Measurements from ENCODE around the gene WDR88. TPM values are rescaled to one million over a fixed set of nuclear protein-coding genes. Genes with fewer than 3 reads are reported as not detected.

Gene WDR88
- total and polyA plus RNA-seq, 2 of the 4 experiments (the other 2 are of a cell fraction): not detected

DNA sequence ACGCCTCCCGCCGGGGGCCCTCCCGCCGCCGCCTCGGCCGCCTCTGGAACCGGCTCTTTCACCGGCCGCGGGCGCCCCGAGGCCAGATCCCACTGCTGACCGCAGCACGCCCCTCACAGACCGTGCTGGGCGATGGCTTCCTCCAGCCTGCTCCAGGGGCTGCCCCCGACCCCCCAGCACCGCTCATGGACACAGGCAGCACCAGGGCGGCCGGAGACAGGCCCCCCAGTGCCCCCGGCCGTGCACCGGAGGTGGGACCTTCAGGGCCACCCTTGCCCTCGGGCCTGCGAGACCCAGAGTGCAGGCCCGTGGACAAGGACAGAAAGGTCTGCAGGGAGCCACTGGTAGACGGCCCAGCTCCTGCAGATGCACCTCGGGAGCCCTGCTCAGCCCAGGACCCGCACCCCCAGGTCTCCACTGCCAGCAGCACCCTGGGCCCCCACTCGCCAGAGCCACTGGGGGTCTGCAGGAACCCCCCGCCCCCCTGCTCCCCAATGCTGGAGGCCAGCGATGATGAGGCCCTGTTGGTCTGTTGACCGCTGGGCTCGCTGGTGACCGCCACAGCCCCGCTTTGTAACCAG, 75.2 kb downstream of the WDR88 start:
- Histone ChIP-seq H3K4me2 (ENCODE audit: low read depth, low read length) (no peak overlapping the region), H2AK9ac (replicated peaks; ENCODE audit: low read depth, low read length, poor library complexity) (no peak overlapping the region), H3K18ac (ENCODE audit: low read depth, low read length) (no peak overlapping the region), H3K14ac (replicated peaks; ENCODE audit: low read depth, low read length) (no peak overlapping the region), H4K8ac (ENCODE audit: low read depth in 2 of 2, low read length in 2 of 2) (no peak overlapping the region), H3K79me1 (ENCODE audit: low read depth in 1 of 2, low read length in 2 of 2) (peaks cover 0 to 5% of the 10 kb centered on the region in 2 experiments; a peak in 1 of 4 replicates), H3K36me3 (ENCODE audit: control insufficient read depth, insufficient read depth, low read length) (peaks cover 17% of the 10 kb centered on the region), H3K4ac (ENCODE audit: low read depth, low read length) (no peak overlapping the region), H3K4me1 (ENCODE audit: control insufficient read depth, insufficient read depth, low read length) (no peaks in the 10 kb centered on the region), H3K4me3 (ENCODE audit: insufficient read depth, low read depth, low read length) (no peak overlapping the region), H3K9ac (ENCODE audit: low read depth, low read length) (no peak overlapping the region), H2BK120ac (ENCODE audit: low read depth, low read length) (no peak overlapping the region), H4K91ac (ENCODE audit: insufficient read depth, low read depth, low read length) (no peak overlapping the region), H3K27ac (ENCODE audit: insufficient read depth, low read length) (no peak overlapping the region), H3K56ac (ENCODE audit: extremely low read depth, insufficient read depth, low read length) (no peak overlapping the region), H2BK5ac (ENCODE audit: low read depth, low read length, poor library complexity, severe bottlenecking) (no peak overlapping the region), H2BK15ac (ENCODE audit: low read depth, low read length) (no peak overlapping the region), H2AFZ (replicated peaks; ENCODE audit: low read length, poor library complexity) (no peak overlapping the region), H4K20me1 (ENCODE audit: insufficient read depth, low read length) (no peaks in the 10 kb centered on the region), H2AK5ac (ENCODE audit: low read depth, low read length) (no peak overlapping the region), H3K9me1 (ENCODE audit: insufficient read depth, low read length) (peaks cover 5% of the 10 kb centered on the region; the same call in 1 of the 2 replicates), H3K9me3 (ENCODE audit: control insufficient read depth, insufficient read depth, low read length) (no peaks in the 10 kb centered on the region), H3K23ac (ENCODE audit: low read depth, low read length) (no peak overlapping the region), H4K5ac (ENCODE audit: low read depth, low read length) (no peak overlapping the region), H3K27me3 (ENCODE audit: control insufficient read depth, insufficient read depth, low read length) (no peaks in the 10 kb centered on the region), H2BK20ac (ENCODE audit: low read depth, low read length) (no peak overlapping the region)
- DNase-seq: no peak
- TF ChIP-seq RFX5 (IDR thresholded peaks at IDR 0.05; ENCODE audit: low read depth, low read length): no peak
- no peak for TF ChIP-seq MXI1 (IDR thresholded peaks at IDR 0.05; ENCODE audit: borderline replicate concordance, low read depth, low read length)
- TF ChIP-seq FOS (IDR thresholded peaks at IDR 0.05; ENCODE audit: low read depth, low read length): no peak
- no peak for TF ChIP-seq MAFK (IDR thresholded peaks at IDR 0.05; ENCODE audit: low read depth, low read length)
- no peak for TF ChIP-seq CHD1 (IDR thresholded peaks at IDR 0.05; ENCODE audit: low read depth, low read length)
- TF ChIP-seq, protein P1, sequence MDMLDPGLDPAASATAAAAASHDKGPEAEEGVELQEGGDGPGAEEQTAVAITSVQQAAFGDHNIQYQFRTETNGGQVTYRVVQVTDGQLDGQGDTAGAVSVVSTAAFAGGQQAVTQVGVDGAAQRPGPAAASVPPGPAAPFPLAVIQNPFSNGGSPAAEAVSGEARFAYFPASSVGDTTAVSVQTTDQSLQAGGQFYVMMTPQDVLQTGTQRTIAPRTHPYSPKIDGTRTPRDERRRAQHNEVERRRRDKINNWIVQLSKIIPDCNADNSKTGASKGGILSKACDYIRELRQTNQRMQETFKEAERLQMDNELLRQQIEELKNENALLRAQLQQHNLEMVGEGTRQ (IDR thresholded peaks at IDR 0.05; ENCODE audit: low read depth, low read length): no peak
- no peak for TF ChIP-seq SMC3 (IDR thresholded peaks at IDR 0.05; ENCODE audit: low read depth, low read length)
- TF ChIP-seq, protein P2, sequence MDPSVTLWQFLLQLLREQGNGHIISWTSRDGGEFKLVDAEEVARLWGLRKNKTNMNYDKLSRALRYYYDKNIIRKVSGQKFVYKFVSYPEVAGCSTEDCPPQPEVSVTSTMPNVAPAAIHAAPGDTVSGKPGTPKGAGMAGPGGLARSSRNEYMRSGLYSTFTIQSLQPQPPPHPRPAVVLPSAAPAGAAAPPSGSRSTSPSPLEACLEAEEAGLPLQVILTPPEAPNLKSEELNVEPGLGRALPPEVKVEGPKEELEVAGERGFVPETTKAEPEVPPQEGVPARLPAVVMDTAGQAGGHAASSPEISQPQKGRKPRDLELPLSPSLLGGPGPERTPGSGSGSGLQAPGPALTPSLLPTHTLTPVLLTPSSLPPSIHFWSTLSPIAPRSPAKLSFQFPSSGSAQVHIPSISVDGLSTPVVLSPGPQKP (IDR thresholded peaks at IDR 0.05; ENCODE audit: borderline replicate concordance, low read depth, low read length): no peak
- TF ChIP-seq NFE2L2 (IDR thresholded peaks at IDR 0.05; ENCODE audit: low read depth, low read length): no peak
- TF ChIP-seq, protein P3, sequence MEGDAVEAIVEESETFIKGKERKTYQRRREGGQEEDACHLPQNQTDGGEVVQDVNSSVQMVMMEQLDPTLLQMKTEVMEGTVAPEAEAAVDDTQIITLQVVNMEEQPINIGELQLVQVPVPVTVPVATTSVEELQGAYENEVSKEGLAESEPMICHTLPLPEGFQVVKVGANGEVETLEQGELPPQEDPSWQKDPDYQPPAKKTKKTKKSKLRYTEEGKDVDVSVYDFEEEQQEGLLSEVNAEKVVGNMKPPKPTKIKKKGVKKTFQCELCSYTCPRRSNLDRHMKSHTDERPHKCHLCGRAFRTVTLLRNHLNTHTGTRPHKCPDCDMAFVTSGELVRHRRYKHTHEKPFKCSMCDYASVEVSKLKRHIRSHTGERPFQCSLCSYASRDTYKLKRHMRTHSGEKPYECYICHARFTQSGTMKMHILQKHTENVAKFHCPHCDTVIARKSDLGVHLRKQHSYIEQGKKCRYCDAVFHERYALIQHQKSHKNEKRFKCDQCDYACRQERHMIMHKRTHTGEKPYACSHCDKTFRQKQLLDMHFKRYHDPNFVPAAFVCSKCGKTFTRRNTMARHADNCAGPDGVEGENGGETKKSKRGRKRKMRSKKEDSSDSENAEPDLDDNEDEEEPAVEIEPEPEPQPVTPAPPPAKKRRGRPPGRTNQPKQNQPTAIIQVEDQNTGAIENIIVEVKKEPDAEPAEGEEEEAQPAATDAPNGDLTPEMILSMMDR (conservative IDR thresholded peaks at IDR 0.05; ENCODE audit: low read depth, low read length): no peak
- no peak for TF ChIP-seq CEBPB (IDR thresholded peaks at IDR 0.05; ENCODE audit: low read depth, low read length)
- no peak for TF ChIP-seq POLR2A (IDR thresholded peaks at IDR 0.05; ENCODE audit: low read depth, low read length)
- TF ChIP-seq MAZ (IDR thresholded peaks at IDR 0.05; ENCODE audit: borderline replicate concordance, low read depth, low read length): no peak
- TF ChIP-seq RCOR1 (IDR thresholded peaks at IDR 0.05; ENCODE audit: insufficient replicate concordance, low read length): no peak
- TF ChIP-seq BHLHE40 (IDR thresholded peaks at IDR 0.05; ENCODE audit: low read depth, low read length): no peak
- TF ChIP-seq RAD21 (IDR thresholded peaks at IDR 0.05; ENCODE audit: low read length): no peak
- 90% methylated on average over 22 of the region's 38 CpGs; no CpG with 5 or more reads in 1 of the 2 experiments for WGBS, 2 experiments (ENCODE audit: extremely low coverage in 2 of 2, insufficient read length in 1 of 2)
- POLR2A ChIA-PET (ENCODE audit: unreplicated experiment): no interaction called here
- in situ Hi-C loops (cut with MboI; ENCODE audit: low sequenced_read_pairs) (no loop called here), dilution Hi-C loops (cut with HindIII; ENCODE audit: low sequenced_read_pairs, unreplicated experiment) (no loop called here), intact Hi-C loops (cut with micrococcal nuclease) (no loop called here)
- no peak for ATAC-seq (ENCODE audit: low read depth)
- CTCF ChIA-PET: no interaction called here
- no TSS peak for BruUV-seq (replicated peaks)

Measured in IMR-90 (cell line).